Suprapubic skin (tissue), 4 donors: Measurements from ENCODE around the gene CACNB4.

Experiments
- EP300 ChIP-seq: sonication (generic); formaldehyde crosslinking; IDR thresholded peaks from one replicate; pipeline ENCODE4 v1.6.1; 2017; ENCODE audit warnings: antibody characterized with exemption
- POLR2A ChIP-seq, 2 donors: fragments of 450-650 bp; IDR thresholded peaks; one replicate each; pipeline ENCODE4 v1.6.1; 2017; ENCODE audit warnings: antibody characterized with exemption in 2 of 2, mild to moderate bottlenecking in 2 of 2, moderate library complexity in 2 of 2
- POLR2AphosphoS5 ChIP-seq, 3 donors: sonication (generic); formaldehyde crosslinking; IDR thresholded peaks; one replicate each; pipeline ENCODE4 v1.6.1; 2017; ENCODE audit warnings: antibody characterized with exemption in 3 of 3
- TF ChIP-seq, protein P1 (sequence below), 2 donors: fragments of 200-600 bp in 1 of 2; fragments of 450-650 bp in 1 of 2; sonication (generic) in 1 of 2; IDR thresholded peaks; one replicate each; pipeline ENCODE4 v1.5.1; 2016 to 2019; ENCODE audit warnings: antibody characterized with exemption in 2 of 2, mild to moderate bottlenecking in 1 of 2, moderate library complexity in 1 of 2

DNA sequence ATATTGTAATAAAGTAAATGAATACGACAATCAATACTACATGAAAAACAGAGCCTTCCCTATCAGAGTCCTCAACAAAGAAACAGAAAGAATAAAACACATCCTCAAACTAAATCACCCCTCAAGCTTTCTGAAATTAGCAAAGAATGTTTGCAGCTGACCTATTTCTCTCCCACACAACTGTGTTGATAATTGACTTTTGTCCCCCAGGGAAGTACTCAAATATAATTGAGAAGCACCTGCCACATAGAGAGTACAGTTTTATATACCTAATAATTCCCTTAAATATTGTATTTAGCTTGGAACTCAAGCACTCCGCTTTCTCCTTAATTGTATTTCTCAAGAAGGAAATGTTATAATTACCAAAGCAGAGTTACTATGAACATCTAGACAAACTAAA lies 12.6 kb downstream of the CACNB4 start:
- TF ChIP-seq, protein P1, sequence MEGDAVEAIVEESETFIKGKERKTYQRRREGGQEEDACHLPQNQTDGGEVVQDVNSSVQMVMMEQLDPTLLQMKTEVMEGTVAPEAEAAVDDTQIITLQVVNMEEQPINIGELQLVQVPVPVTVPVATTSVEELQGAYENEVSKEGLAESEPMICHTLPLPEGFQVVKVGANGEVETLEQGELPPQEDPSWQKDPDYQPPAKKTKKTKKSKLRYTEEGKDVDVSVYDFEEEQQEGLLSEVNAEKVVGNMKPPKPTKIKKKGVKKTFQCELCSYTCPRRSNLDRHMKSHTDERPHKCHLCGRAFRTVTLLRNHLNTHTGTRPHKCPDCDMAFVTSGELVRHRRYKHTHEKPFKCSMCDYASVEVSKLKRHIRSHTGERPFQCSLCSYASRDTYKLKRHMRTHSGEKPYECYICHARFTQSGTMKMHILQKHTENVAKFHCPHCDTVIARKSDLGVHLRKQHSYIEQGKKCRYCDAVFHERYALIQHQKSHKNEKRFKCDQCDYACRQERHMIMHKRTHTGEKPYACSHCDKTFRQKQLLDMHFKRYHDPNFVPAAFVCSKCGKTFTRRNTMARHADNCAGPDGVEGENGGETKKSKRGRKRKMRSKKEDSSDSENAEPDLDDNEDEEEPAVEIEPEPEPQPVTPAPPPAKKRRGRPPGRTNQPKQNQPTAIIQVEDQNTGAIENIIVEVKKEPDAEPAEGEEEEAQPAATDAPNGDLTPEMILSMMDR (IDR thresholded peaks at IDR 0.05): no peak
- TF ChIP-seq POLR2A (IDR thresholded peaks at IDR 0.05) (no peak), POLR2AphosphoS5 (IDR thresholded peaks at IDR 0.05) (no peak), EP300 (no peak)
